PC-9 (cell line): Measurements from ENCODE around the gene GBP3.
"Not testable (repeated sequence)": the region's sequence is repeated elsewhere in the genome, so short reads cannot be mapped to it uniquely, and the experiment has no call there.

ENCODE experiments used
- EZH2 ChIP-seq: fragments of 200-600 bp; sonication (generic); IDR thresholded peaks from 2 replicates; pipeline ENCODE4 v1.8.0; 2017; ENCODE audit warnings: antibody characterized with exemption, low read depth
- TF ChIP-seq, protein P1 (sequence below): fragments of 200-600 bp; sonication (generic); conservative IDR thresholded peaks from 2 replicates; pipeline ENCODE4 v1.6.1; 2017; ENCODE audit warnings: mixed run types, antibody characterized with exemption, mild to moderate bottlenecking, moderate library complexity

DNA sequence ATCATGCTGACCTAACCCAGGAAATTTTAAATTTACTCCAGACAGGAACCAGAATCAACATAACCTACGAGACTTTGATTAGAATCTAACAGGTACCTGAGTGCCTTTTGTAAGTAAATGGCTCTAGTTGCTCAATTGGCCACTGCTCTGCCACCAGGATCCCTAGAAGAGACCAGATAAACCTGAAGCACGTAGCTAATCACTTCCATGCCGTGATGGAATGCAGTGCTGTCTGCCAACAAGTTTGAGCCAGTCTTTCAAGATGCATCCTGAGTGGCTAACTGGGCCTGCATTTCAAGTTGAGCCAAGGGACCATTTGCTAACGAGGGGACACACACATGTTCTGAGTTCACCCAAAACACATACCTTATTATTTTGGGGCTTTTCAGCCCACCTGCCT lies 26.5 kb upstream of the GBP3 start:
- TF ChIP-seq, protein P1, sequence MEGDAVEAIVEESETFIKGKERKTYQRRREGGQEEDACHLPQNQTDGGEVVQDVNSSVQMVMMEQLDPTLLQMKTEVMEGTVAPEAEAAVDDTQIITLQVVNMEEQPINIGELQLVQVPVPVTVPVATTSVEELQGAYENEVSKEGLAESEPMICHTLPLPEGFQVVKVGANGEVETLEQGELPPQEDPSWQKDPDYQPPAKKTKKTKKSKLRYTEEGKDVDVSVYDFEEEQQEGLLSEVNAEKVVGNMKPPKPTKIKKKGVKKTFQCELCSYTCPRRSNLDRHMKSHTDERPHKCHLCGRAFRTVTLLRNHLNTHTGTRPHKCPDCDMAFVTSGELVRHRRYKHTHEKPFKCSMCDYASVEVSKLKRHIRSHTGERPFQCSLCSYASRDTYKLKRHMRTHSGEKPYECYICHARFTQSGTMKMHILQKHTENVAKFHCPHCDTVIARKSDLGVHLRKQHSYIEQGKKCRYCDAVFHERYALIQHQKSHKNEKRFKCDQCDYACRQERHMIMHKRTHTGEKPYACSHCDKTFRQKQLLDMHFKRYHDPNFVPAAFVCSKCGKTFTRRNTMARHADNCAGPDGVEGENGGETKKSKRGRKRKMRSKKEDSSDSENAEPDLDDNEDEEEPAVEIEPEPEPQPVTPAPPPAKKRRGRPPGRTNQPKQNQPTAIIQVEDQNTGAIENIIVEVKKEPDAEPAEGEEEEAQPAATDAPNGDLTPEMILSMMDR = not testable (repeated sequence)
- not testable (repeated sequence) for TF ChIP-seq EZH2
